Mesenteric fat pad (tissue), 1 donor: ENCODE measurements around the gene POLR2C. TPM values are rescaled to one million over a fixed set of nuclear protein-coding genes. Genes with fewer than 3 reads are reported as not detected.
"Not testable (repeated sequence)": the region's sequence is repeated elsewhere in the genome, so short reads cannot be mapped to it uniquely, and the experiment has no call there.

Source experiments
- DNase-seq: peaks from one replicate; pipeline ENCODE4 v3.0.0-alpha.2; 2020; ENCODE audit warnings: low spot score
- total RNA-seq: library from RNA; stranded (reverse); fragmentation: NEBNext Ultra II Directional; extraction: Animal tissue kit (Norgen Biotek cat#: 25700); gene quantifications from one replicate; pipeline ENCODE4 v1.2.1, GENCODE V29; 2021
- donor health status: DM: yes; HTN: yes; CAD: no.

POLR2C gene
- total RNA-seq, 1 donor from 2014 or later: 42.9 TPM

DNA sequence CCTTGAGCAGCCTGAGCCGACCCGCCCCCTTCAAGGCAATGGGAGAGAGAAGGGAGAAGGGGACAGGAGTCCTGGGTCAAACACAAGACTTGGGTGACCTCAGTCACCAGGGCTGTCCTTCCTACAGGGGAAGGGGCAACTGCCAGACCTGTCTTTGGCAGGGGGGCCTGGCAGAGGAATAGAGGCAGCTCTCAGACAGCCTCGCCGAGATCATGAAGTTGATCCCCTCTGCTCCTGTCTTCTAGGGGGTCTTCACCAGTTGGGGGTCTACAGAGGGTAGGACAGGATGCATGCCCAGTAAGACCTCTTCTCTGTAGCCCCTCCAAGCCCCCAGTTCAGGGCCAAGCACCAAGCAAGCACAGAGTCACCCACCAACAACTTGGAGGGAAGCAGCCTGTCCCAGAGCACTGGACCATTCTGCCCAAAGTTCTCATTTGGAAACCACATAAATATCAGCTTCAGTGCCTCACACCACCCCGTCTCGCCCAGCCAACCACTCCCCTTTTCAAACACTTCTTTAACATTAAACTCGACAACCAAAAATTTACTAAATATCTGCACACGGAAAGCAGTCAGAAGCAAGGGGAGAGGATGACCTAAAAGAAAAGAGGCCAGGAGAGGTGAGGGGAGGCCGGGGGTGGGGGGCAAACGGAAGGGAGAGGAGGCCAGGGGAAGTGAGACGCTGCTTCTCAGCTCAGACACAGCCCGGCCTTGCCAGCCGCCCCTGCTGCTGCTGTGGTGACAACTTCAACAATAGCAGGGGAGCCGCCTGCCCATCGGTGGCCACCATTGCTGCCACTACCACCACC is 16.1 kb downstream of the POLR2C start:
- DNase-seq: peak; percentile 49

DNA sequence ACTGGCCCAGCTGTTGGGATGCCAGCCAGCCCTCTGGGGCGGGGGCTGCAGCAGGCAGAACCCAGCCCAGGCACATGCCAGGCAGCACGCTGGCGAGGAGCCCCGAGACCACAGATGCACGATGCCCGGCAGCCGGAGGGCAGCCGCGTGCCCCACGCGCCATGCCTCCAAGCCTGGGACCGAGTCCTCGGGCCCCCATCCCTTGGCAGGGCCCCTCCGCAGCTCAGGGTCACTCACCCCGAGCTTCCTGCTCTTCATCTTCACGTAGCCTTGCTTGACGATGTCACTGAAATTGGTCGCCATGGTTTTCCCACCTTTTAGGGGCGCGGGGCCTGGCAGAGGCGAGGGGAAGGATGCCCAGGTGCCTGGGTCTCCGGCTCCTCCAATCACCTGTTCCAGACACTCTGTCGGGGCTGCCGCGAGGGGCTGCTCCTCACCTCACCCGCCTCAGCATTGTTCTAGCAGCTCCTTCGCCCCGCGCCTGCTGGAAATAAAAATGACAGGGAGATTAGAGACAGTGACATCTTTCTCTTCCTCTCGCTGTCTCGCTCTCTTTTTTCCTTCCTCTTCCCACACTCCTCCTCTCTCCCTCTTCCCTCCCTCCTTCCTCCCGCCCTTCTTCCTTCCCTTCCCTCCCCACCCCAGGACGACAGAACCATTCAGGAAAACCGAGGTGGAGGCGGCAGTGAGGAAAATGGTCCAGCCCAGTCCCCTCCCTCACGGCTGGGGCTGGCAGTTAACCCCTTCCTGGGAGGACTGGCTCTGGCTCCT is 16.9 kb downstream of the POLR2C start:
- DNase-seq: peak; percentile 87

DNA sequence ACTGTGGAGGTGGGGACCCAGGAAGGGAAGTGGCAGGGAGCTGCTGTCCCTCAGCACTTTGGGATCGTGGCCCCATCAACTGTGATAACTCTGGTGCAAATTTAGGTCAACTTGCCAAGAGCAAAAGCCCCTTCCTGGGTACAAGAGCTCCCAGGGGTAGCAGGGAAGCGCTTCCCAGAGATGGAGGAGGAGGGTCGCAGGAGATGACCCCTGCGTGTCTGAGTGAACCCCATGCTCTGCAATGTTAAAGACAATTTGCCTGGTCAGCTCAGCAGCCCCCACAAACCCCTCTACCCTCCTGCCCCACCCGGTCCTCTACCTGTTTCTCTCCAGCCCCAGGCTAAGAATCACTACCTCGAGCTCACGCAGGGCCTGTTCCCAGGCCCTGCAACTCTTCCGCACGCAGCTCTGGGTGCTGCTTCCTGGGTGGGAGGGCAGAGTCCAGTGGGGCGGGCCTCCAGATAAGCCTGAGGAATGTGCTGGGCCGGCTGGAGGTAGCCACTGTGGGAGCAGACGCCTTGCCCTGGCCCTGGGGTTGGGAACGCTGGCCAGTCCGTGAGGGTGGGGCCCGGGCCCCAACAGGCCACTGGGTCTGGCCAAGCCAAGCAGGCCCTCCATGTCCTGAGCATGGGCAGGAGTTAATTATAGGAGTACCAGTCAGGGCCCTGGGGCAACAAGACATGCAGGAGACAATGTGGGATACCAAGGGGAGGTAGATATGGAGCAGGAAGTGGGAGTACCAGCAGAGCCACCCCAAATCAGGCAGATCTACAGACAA is 17.7 kb downstream of the POLR2C start:
- DNase-seq: peak; percentile 92

DNA sequence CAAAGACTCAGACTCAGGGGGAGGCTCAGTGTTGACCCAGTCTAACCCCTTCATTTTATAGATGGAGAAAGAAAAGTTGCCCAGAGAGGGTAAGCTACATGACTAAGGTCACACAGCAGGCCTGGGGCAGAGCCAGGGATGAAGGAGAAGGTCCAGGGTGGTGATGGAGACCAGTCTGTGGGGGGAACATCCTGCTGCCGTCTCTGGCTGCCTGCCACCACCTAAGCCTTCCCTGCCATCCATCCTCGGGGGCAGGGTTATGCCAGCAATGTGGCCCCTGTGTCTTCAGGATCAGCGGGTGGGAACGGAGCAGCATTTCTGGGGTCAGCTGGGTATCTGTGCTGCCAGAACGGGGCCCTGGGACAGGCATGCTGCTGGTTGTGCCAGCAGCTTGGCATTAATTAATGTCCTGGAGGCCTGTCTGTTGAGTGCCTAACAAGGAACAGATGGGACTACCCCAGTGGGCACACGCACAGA is 18.3 kb downstream of the POLR2C start:
- peak; percentile 64 for DNase-seq

DNA sequence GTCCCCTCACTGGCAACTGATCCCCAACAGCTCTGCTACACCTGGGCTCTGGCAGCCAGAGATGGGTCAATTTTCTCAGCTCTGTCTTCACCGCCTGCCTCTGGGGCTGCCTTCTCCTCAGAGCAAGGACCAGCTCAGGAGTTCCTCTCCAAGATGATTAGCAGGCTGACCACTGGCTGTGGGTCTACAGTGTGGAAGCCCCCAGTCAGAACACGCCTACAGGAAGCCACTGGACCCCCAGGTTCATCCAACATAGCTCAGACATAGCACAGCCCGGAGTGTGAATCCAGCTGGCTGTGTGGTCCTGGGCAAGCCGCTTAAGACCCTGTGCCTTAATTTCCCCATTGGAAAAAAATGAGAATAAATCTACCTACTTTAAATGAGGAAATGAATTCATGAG is 18.9 kb downstream of the POLR2C start:
- peak; percentile 43 for DNase-seq

DNA sequence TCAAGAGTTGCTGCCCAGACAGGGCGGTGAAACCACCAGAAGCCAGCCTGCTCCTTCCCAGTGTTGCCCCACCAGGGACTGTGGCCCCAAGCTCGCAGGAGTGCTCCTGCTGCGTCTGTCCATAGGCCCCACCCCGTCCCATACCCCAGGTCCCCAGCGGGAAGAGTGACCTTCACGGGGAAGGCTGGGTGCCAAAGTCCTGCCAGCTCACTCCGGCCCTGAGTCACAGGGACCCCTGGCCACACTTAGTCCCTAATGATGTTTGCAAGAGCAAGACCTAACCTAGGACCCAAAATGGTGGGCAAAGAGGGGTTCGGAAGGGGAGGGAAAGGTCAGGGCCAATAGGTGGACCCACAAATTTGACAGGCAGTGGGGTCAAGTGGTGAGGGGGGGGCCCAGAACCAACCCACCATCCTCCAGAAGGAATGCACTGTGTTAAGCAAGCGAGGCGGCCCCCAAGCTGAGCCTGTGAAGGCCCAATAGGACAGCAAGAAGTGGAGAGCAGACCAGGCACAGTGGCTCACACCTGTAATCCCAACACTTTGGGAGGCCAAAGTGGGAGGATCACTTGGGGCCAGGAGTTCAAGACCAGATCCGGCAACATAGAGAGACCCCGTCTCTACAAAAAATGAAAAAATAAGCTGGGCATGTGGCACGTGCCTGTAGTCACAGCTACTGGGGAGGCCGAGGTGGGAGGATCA is 20.5 kb downstream of the POLR2C start:
- DNase-seq: peak; percentile 88

DNA sequence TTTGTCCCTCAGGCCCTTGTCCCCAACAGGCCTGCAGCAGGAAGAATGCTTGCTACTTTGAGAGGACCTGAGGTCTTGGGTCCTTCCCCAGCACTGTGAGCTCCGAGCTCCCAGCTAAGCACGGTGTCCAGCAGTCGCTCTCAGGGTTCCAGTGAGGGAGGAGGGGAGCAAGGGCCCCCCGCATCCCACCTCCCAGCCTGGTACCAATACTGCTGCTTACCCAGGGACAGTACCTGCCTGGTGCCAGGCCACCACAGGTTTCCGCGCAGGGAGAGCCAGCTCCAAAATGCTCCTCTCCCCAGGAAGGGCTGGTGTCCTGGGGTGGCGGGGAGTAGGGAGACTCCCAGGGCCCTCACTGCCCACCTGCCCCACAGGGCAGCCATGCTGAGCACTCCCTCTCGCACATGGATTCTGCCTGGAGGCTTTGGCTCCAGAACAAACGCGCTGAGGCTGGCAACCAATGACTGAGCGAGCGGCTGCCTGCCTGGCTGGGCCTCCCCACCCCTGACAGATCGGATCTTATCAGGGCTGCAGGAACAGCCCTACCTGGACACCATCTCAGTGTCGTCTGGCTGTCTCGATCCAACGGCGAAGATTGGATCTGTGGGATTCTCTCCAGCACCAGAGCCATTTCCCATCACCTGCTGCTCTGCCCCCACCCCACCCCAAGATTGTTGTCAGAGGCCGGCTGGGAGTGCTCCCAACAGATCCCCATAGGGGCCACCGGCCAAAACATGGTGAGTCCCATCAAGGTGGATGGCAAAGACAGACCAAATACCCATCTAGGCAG is 21.4 kb downstream of the POLR2C start:
- peak; percentile 89 for DNase-seq

DNA sequence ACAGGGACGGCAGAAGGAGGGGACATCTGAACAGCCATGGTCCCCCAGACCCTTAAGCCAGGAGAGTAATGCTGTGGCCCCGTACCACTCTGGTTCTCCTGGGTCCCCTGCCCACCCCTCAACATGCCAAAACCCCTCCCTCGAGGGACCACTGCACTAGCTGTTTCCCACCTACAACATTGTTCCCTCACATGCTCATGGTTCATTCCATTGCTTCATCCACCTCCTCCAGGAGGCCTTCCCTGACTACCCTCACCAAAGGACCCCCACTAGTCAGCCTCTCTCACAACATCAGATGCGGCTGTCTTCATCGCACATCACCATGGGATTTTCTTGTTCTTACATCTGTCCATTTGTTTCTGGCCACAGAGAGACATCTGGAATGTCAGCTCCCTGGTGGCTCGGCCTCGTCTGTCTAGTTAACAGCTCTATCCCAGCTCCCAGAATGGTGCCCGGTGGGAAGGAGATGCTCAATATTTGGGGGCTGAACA is 22.1 kb downstream of the POLR2C start:
- peak; percentile 51 for DNase-seq

DNA sequence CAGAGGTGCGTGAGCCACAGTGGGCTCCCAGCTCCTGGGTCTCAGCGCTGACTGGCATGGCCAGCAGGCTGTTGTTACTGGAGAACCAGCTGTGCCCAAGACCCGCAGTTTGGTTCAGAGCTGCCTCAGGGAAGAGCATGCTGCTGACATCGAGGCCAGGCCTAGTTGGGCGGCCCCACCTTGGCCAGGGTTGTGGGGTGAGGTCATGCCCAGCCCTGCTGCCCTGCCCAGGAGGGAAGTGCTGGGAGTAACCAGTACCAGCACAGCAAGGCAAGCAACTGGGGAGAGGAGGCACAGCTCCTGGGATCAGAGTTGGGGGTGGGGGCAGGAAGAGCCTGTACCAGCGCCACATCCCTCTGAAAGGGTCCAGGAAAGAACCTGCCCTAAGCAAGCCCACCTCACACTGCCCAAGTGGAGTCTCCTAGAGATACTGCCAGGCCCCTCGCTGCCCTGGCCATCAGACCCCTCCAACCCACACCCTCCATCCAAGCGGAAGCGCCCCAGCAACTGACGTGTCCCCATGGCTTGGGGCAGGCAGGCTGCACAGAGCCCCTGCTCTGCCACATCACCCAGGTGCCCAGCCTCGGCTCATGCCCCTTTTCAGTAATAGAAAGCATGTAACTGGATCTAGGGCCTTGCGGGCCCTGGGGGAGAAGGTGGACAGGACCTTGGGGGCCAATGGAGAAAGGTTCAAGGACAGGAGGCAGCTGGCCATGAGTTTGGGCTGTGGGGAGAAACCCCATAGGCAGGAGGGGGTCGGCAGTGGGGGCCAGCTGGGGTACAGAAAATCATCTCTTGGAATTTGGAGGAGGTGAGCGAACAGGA is 22.8 kb downstream of the POLR2C start:
- DNase-seq: peak; percentile 88

DNA sequence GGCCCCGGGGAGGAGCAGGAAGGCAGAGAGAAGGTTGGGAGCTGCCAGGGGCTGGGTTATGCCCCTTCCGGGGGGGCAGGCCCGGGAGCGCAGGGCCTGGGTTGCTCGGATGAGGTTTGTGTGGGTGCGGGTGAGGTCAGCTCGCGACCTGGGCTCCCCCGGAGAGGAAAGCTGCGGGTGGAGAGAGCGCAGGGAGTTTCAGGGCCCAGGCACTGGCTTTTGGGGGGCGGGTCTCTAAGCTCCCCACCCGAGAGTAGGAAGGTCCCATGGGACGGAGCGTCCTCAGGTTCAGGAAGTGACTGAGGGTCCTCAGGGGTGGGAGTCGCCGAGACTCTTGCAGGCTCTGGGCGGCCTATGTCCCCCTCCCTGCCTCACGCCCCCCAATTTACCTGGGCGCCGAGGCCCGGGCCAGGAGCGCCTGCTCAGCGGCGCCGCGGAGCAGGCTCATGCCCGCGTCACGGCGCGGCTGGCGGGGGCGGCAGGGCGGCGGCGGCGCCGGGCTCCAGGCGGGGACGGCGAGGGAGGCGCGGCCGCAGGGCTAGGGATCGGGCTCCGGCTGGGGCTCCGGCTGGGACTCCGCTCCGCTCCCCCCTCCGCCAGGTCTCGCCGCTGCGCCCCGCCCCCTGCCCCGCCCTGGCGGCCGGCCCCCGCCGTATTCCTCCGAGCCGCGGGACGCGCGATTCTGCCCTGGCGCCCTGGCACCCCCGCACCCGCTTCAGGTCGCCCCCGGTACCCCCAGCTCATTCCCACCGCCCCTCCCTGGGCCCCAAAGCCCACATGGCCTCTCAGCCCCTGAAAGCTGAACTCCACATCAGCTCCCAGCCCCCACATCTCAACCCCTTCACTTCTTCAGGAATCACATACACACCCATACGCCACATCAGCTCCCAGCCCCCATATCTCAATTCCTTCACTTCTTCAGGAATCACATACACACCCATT is 23.7 kb downstream of the POLR2C start, which contains the start of gene DOK4:
Gene DOK4, minus strand, starts transcription at position 578 of the 942 bp plus-strand sequence. CDS start 6,986 bp downstream, outside the sequence.
- peak; percentile 96 for DNase-seq

DNA sequence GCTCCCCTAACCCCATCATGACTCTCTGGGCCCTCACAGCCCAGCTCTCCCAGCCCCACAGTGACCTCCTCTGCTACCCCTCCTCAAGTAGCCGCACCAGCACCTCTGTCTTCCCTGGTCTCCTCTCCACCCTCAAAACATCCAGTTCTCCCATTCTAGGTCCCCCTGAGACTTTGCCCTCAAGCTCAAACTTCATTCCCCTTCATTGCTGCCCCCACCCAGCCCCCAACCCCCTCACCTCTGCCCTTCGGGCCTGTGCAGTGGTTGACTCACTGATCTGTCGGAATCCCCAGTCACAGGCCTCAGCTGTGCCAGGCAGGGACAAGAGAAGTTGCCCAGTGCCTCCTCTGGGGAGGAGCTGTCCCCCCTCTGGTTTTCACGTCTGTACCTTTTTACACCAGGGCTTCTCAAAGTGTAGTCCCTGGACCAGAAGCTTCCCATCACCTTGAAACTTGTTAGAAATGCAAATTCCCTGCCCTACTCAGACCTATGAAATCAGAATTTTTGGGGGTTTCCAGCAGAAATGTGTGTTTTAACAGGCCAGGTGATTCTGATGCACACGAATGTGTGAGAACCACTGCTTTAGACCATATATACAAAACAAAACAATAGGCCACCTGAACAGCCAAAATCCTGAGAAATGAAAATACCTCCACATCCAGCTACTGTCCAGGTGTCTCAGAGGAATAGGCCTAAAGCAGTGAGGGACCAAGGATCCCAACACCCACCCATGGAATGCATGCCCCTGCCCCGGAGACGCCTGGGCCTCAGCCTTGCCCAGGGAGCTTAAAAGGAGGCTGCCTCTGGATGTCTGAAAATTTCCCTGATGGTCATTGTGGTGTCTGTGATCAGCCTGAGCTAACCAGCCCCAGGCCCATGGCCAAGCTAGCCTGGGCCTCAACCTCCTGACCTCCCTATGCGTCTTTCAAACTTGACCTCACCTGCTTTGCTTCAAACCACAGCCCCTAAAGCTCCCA is 24.7 kb downstream of the POLR2C start:
- peak; percentile 80 for DNase-seq

DNA sequence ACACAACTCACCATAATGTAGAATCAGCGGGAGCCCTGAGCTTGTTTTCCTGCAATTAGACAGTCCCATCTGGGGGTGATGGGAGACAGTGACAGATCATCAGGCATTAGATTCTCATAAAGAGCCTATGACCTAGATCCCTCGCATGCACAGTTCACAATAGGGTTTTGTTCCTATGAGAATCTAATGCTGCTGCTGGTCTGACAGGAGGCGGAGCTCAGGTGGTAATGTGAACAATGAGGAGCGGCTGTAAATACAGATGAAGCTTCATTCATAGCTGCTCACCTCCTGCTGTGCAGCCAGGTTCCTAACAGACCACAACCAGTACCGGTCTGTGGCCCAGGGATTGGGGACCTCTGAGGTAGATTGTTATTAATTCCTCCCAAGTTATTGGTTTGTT is 26.8 kb downstream of the POLR2C start:
- DNase-seq: peak; percentile 76

DNA sequence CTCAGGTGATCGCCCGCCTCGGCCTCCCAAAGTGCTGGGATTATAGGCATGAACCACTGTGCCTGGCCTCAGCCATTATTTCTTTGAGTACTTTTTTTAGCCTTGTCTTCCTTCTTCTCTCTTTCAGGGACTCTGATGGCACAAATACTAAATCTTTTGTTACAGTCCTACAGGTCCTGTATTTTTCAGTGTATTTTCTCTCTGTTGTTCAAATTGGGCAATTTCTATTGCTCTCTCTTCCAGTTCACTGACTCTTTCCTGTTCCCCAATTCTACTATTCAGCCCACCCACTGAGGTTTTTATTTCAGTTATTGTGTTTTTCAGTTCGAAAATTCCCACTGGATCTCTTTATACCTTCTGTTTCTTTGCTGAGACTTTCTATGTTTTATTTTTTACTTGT is 31.3 kb downstream of the POLR2C start:
- DNase-seq: no peak

DNA sequence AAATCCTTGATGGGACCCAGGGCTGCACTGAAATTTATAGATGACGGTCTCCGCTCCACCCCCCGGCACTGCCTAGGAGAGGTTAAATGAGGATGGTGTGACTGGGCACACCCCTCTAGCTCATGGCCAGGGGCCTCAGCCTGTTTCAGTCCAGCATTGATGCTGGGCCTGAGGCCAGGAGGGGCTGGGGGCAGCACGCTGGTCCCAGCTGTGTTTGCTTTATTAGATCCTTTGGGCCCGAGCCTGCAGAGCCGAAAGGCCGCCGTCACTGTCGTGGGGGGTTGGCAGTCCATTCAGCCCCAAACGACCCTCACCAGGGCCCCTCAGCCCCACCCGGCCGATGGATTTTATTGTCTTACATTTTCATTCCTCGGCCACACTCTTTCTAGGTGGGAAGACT is 34.6 kb downstream of the POLR2C start:
- DNase-seq: no peak

DNA sequence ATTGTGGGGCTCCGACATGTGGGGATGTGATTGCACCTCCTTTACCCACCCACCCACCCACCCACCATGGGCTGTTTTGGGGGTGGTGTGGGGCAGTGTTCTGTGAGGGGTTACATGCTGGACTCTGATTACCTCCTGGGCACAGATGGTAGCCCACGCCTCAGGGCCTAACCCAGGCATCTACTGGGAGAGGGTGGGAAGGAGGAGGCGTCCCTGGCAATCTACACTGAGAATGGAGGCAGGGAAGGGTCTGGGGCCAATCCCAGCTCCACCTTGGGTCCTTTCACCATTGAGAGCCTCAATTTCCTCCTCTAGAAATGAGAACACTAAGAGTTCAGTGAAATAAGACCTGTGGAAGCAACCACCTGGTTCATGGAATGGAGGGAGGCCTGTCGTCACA is 35.6 kb downstream of the POLR2C start:
- no peak for DNase-seq

DNA sequence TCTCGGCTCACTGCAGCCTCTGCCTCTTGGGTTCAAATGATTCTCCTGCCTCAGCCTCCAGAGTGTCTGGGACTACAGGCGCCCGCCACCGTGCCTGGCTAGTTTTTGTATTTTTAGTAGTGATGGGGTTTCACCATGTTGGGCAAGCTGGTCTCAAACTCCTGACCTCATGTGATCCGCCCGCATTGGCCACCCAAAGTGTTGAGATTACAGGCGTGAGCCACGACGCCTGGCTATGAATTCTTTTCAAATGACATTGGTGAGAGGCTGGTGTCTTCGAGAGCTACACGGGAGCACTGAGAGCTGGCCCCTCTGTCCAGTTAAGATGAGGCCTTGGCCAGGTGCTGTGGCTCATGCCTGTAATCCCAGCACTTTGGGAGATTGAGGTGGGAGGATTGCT is 37.5 kb downstream of the POLR2C start:
- not testable (repeated sequence) for DNase-seq
